MCF 10A (cell line): ENCODE results near the gene IFI27. TPM values are rescaled to one million over a fixed set of nuclear protein-coding genes. Genes with fewer than 3 reads are reported as not detected.
A peak's percentile ranks its signal among the peaks of the same experiment; 100 is the strongest.

Experiments used
- BruUV-seq: library from RNA; stranded (reverse); fragments of 400-500 nt; replicated peaks from 2 replicates; lab custom pipeline; 2021; lab: Mats Ljungman, UMichigan
- CTCF ChIA-PET: fragments of 300-600 bp; sonication (Branson Sonifier 250); formaldehyde crosslinking; extraction: SDS; loops from one replicate; lab custom pipeline; 2021; ENCODE audit warnings: antibody characterized with exemption, inconsistent platforms; lab: Yijun Ruan, JAX
- POLR2A ChIA-PET: fragments of 300-600, 350-650 bp; sonication (Branson Sonifier 250); formaldehyde crosslinking; extraction: SDS; loops from one replicate; lab custom pipeline; 2020; ENCODE audit warnings: antibody characterized with exemption, inconsistent platforms; lab: Yijun Ruan, JAX
- DNase-seq: peaks from one replicate; pipeline ENCODE4 v3.0.0-alpha.2; 2018; ENCODE audit not compliant: unreplicated experiment
- H3K27ac Mint-ChIP-seq: one replicate; pipeline ENCODE4 v1.8.0; 2022; ENCODE audit warnings: mild to moderate bottlenecking, low read depth, mixed read lengths; ENCODE audit not compliant: unreplicated experiment
- H3K27me3 Mint-ChIP-seq: one replicate; pipeline ENCODE4 v1.8.0; 2022; ENCODE audit warnings: mixed read lengths; ENCODE audit not compliant: insufficient read depth, unreplicated experiment
- H3K36me3 Mint-ChIP-seq: one replicate; pipeline ENCODE4 v1.8.0; 2022; ENCODE audit warnings: mild to moderate bottlenecking, moderate library complexity, mixed read lengths; ENCODE audit not compliant: insufficient read depth, unreplicated experiment
- H3K4me1 Mint-ChIP-seq: one replicate; pipeline ENCODE4 v1.8.0; 2022; ENCODE audit warnings: mixed read lengths; ENCODE audit not compliant: insufficient read depth, unreplicated experiment
- H3K4me3 Mint-ChIP-seq: one replicate; pipeline ENCODE4 v1.8.0; 2022; ENCODE audit warnings: mild to moderate bottlenecking, moderate library complexity, mixed read lengths; ENCODE audit not compliant: unreplicated experiment
- H3K9me3 Mint-ChIP-seq: one replicate; pipeline ENCODE4 v1.8.0; 2022; ENCODE audit warnings: mixed read lengths; ENCODE audit not compliant: unreplicated experiment
- intact Hi-C: fragments of 100-400 bp; cut with micrococcal nuclease; formaldehyde crosslinking; loops from 2 replicates; pipeline ENCODE4 v1.14.1; 2022
- total RNA-seq: library from RNA; stranded (reverse); gene quantifications from 2 replicates; pipeline ENCODE4 v1.2.3, GENCODE V29; 2022
- TF ChIP-seq, protein P1 (sequence below): fragments of 200-600 bp; IDR thresholded peaks from one replicate; pipeline ENCODE4 v1.8.0; 2022; ENCODE audit warnings: antibody characterized with exemption, mild to moderate bottlenecking; ENCODE audit not compliant: unreplicated experiment

Gene IFI27
- total RNA-seq, 1 experiment from 2014 or later = 0.63 TPM

- intact Hi-C loops = no loop called here
- DNase-seq = no peak
- Mint-ChIP-seq H3K4me3 (no peak overlapping the region), H3K27me3 (no peaks in the 10 kb centered on the region), H3K36me3 (peaks cover 38% of the 10 kb centered on the region), H3K4me1 (peaks cover 19% of the 10 kb centered on the region), H3K27ac (no peak overlapping the region), H3K9me3 (peaks cover 12% of the 10 kb centered on the region)
- ChIA-PET CTCF (no interaction called here), POLR2A (interaction anchor here (0.8 kb wide), 1 partner anchor 13 kb away, joined by 3 read pairs; no protein-coding TSS in a partner anchor)
- no TSS peak for BruUV-seq
- TF ChIP-seq, protein P1, sequence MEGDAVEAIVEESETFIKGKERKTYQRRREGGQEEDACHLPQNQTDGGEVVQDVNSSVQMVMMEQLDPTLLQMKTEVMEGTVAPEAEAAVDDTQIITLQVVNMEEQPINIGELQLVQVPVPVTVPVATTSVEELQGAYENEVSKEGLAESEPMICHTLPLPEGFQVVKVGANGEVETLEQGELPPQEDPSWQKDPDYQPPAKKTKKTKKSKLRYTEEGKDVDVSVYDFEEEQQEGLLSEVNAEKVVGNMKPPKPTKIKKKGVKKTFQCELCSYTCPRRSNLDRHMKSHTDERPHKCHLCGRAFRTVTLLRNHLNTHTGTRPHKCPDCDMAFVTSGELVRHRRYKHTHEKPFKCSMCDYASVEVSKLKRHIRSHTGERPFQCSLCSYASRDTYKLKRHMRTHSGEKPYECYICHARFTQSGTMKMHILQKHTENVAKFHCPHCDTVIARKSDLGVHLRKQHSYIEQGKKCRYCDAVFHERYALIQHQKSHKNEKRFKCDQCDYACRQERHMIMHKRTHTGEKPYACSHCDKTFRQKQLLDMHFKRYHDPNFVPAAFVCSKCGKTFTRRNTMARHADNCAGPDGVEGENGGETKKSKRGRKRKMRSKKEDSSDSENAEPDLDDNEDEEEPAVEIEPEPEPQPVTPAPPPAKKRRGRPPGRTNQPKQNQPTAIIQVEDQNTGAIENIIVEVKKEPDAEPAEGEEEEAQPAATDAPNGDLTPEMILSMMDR = no peak
Measured at GRCh38 chr14:94074534-94074933, 36.0 kb upstream of the IFI27 start.

DNA sequence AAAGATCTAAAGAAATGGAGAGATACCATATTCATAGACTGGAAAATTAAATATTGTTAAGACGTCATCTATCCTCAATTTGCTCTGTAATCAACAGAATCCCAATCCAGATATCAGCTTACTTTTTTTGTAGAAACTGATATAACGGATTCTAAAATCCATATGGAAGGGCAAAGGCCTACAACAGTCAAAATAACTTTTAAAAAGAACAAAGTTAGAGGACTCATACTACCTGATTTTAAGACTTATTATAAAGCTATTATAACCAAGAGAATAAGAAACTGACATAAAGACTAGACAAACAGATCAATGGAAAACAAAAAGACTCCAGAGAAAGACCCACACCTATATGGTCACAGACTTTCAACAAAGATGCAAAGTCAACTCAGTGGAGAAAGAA, 35.5 kb upstream of the IFI27 start:
- peaks cover 24% of the 10 kb centered on the region for H3K4me1 Mint-ChIP-seq
- peaks cover 41% of the 10 kb centered on the region for H3K36me3 Mint-ChIP-seq
- no peaks in the 10 kb centered on the region for H3K27me3 Mint-ChIP-seq
- ChIA-PET POLR2A (no interaction called here), CTCF (no interaction called here)
- peaks cover 12% of the 10 kb centered on the region for H3K9me3 Mint-ChIP-seq
- no peak for DNase-seq
- no TSS peak for BruUV-seq
- H3K27ac Mint-ChIP-seq = no peak overlapping the region
- no peak overlapping the region for H3K4me3 Mint-ChIP-seq
- intact Hi-C loops = no loop called here
- TF ChIP-seq, protein P1 = no peak

- CTCF ChIA-PET = interaction anchor here (0.6 to 1.6 kb wide), 3 partner anchors 58 to 103 kb away, joined by 3 to 4 read pairs (median 3); no protein-coding TSS in a partner anchor
Measured at GRCh38 chr14:94077111-94077821, 33.3 kb upstream of the IFI27 start.

GRCh38 chr14:94077823-94078222, 32.7 kb upstream of the IFI27 start:
- peak overlapping the region; percentile 95 for H3K4me3 Mint-ChIP-seq
- no TSS peak for BruUV-seq
- ChIA-PET CTCF (interaction anchor here (1.0 to 1.6 kb wide), 2 partner anchors 58 to 102 kb away, joined by 3 to 4 read pairs; no protein-coding TSS in a partner anchor), POLR2A (interaction anchor here (3.8 to 4.8 kb wide), 2 partner anchors 10 to 15 kb away, joined by 29 to 36 read pairs; no protein-coding TSS in a partner anchor)
- H3K36me3 Mint-ChIP-seq = peaks cover 29% of the 10 kb centered on the region
- peaks cover 34% of the 10 kb centered on the region for H3K4me1 Mint-ChIP-seq
- no peak for DNase-seq
- intact Hi-C loops = no loop called here
- no peak overlapping the region for H3K27ac Mint-ChIP-seq
- no peaks in the 10 kb centered on the region for H3K27me3 Mint-ChIP-seq
- TF ChIP-seq, protein P1 = no peak
- peaks cover 5% of the 10 kb centered on the region for H3K9me3 Mint-ChIP-seq

More at GRCh38 chr14:94077111-94077821, 33.3 kb upstream of the IFI27 start:
- no peak overlapping the region for H3K27ac Mint-ChIP-seq
- peaks cover 8% of the 10 kb centered on the region for H3K9me3 Mint-ChIP-seq
- TF ChIP-seq, protein P1 = no peak
- POLR2A ChIA-PET = no interaction called here
- peaks cover 32% of the 10 kb centered on the region for H3K4me1 Mint-ChIP-seq
- BruUV-seq = no TSS peak
- intact Hi-C loops = no loop called here
- DNase-seq = no peak
- H3K4me3 Mint-ChIP-seq = peak overlapping the region; percentile 19
- peaks cover 30% of the 10 kb centered on the region for H3K36me3 Mint-ChIP-seq
- no peaks in the 10 kb centered on the region for H3K27me3 Mint-ChIP-seq
